GM19025 (cell line): ENCODE measurements around the gene ENO2.
A peak's percentile ranks its signal among the peaks of the same experiment; 100 is the strongest.
"Not testable (repeated sequence)": the region's sequence is repeated elsewhere in the genome, so short reads cannot be mapped to it uniquely, and the experiment has no call there.

Source experiments
- ATAC-seq: cut with Tn5 transposase; IDR thresholded peaks from one replicate; pipeline ENCODE4 v1.9.1; 2021; ENCODE audit warnings: mild to moderate bottlenecking, low read depth, moderate library complexity; ENCODE audit not compliant: unreplicated experiment

The ENO2 gene

DNA sequence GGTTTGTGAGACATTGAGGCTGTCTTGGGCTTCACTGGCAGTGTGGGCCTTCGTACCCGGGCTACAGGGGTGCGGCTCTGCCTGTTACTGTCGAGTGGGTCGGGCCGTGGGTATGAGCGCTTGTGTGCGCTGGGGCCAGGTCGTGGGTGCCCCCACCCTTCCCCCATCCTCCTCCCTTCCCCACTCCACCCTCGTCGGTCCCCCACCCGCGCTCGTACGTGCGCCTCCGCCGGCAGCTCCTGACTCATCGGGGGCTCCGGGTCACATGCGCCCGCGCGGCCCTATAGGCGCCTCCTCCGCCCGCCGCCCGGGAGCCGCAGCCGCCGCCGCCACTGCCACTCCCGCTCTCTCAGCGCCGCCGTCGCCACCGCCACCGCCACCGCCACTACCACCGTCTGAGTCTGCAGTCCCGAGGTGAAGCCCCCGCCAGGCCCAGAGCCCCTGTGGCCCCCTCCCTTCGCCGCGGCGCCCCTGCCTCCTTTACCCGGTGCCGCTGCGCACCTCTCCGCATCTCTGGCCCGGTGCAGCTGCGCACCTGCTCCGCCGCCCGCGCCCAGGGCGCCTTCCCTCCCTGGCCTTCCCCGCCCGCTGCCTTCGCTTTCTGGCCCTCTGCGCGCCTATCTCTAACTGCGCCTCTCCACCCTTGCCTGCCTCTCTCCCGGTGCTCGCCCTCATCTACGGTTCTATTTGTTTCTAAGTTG lies at the start of gene ENO2:
Gene ENO2, plus strand, starts transcription at position 335 of the 701 bp plus-strand sequence. CDS start 1,253 bp downstream, outside the sequence.
- ATAC-seq = peak; percentile 75

DNA sequence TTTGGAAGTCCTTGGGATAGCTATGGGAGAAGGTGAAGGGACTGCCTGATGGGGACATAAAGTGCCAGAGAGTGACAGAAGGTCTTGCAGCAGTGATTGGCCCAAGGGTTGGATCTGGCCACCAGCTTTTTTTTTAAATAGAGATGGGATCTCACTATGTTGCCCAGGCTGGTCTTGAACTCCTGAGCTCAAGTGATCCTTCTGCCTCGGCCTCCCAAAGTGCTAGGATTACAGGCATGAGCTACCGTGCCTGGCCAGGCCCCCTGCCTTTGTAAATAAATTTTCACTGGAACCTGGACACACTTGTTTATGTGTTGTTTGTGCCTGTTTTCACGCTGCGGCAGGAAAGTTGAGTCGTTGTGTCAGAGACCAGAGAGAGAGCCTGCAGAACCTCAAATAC lies 49.1 kb upstream of the ENO2 start:
- ATAC-seq = not testable (repeated sequence)

DNA sequence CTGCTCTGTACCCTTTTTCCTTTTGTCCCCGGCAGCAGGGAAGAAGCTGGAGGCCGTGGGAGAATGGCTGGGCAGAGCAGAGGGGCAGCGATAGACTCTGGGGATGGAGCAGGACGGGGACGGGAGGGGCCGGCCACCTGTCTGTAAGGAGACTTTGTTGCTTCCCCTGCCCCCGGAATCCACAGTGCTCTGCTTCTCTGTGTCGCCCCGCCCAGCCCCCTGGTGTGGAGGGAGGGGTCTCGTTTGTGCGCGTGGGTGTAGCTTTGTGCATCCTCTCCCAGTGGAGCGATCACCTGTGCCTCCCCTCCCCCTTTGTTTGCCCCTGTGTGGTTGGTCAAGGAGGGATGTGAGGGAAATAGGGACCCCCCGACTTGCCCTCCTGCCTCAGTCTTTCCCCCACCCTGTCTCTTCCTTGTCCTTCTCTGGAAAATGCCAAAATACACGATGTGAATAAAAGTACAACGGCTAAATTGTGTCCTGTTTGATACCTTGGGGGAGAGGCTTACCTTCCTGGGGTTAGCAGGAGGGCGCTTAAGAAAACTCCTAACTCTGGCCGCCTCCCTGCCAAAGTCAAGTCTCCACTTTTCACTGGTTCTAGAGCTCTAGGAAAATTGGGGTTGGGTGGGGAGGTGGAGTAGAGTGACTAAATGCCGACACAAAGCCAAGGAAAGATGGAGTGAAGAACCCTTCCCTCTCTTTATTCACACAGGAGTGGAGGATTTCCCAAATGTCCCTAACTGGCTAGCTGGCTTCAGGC lies 48.0 kb upstream of the ENO2 start:
- no peak for ATAC-seq

DNA sequence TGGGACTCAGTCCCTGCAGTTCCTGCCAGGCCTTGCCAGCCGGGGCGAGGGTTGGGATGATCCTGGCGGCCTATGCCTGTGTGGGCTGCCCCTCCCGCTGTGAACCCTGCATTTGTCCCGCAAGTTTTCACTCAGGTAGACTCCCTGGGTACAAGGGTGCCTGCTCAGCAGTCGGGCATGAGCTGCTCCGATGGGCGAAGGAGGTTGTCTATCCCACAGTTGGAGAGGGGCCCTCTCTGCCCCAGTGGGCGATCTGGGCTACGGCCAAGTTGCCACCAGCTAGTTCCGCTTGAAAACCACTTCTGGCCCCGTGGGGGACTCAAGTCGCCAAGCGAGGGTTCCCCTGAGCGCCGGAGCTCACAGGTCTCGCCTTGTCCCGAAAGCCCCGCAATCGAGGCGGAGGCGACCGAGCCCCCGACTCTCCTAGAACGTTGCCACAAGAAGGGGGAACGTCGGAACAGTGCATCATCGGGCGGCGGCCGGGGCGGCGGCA lies 47.4 kb upstream of the ENO2 start:
- peak; percentile 8 for ATAC-seq

DNA sequence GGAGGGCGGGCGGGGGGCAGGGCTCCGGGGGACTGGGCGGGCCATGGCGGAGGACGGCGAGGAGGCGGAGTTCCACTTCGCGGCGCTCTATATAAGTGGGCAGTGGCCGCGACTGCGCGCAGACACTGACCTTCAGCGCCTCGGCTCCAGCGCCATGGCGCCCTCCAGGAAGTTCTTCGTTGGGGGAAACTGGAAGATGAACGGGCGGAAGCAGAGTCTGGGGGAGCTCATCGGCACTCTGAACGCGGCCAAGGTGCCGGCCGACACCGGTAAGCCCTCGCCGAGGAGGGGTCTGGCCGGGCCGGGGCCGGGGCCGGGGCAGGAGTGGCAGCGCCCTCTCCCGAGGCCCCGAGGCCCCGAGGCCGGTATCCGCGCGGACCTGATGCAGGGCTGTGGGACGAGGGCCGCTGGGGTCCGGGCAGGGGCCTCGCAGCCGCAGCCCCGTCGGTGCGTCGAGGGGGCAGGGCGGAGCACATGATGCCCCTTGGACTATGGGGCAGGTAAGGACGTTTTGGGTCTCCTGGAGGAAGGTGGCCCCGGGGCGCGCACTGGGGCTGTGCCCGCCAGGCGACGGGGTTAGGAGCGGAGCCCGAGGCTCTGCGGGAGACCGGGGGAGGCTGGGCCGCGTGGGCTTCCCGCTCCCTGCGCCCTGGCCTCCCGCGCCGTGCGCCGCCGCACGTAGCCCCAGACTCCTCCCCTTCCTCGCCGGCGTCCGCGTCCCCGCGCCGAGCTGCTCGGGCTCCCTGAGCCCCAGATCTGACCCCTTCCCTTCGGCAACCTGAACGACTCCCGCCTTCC lies 46.8 kb upstream of the ENO2 start, which contains the start of gene TPI1:
Gene TPI1, plus strand, starts transcription at position 119 of the 798 bp plus-strand sequence. Its CDS starts 36 bp downstream, at position 155.
- peak; percentile 51 for ATAC-seq

DNA sequence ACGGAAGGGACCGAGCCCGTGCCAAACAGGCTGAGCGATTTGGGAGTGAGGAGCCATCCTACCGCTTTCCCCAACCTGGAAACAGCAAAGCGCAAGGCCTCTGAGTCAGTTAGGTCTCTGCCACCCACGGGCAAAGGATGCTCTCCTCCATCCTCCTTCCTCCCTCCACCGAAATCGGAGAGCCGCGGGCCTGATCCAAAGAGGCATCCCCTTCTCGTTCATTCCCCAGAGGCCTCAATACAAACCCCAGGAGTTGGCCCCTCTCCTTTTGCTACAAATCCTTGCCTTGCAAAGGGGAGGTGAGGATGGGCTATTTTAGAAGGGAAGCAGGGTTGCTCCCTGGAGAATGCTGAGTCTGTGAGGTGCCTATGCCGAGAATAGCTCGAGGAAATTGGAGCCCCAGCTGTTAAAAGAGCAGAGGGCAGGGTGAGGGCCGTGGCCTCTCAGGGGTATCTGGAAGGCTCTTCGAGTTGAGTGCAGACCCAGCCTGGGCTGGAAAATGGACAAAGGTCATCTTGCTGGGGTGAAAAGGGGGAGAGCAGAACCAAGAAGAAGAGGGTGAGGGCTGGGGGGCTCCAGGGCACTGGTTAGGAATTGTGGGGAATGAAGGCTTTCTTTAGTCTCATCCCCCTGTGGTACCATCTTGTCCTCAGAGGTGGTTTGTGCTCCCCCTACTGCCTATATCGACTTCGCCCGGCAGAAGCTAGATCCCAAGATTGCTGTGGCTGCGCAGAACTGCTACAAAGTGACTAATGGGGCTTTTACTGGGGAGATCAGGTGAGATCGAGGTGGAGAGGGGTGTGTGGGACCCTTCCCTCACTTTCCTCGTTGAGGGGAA lies 46.0 kb upstream of the ENO2 start:
- no peak for ATAC-seq

DNA sequence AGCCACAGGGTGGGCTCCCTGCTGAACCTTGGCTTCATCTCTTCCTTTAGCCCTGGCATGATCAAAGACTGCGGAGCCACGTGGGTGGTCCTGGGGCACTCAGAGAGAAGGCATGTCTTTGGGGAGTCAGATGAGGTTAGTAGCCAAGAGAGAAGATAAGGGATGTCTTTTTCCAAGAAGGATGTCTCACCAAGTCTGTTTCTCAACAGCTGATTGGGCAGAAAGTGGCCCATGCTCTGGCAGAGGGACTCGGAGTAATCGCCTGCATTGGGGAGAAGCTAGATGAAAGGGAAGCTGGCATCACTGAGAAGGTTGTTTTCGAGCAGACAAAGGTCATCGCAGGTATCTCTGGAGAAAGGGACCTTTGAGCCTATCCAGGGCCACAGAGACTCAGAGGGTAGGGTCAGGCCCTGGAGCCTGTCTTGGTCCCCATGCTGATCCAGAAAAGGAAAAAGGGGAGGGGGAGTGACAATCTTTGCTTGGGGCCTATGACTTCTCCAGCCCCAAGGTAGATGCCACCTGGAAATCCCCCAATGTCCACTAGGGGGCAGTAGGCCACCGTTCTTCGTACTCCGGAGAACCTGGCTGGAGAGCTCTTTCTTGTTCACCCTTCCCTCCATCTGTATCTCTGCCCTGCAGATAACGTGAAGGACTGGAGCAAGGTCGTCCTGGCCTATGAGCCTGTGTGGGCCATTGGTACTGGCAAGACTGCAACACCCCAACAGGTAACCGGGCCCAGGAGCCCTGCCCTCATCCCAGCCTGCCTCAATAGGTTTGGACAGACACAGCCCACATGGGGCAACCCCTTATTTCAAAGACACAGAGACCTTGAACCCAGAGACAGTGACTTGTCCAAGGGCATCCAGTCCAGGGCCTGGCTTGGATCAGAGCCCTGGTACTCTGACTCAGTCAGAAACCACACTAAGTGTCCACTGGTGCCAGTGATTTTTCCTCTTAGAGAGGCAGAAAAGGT lies 45.0 kb upstream of the ENO2 start:
- ATAC-seq = no peak

DNA sequence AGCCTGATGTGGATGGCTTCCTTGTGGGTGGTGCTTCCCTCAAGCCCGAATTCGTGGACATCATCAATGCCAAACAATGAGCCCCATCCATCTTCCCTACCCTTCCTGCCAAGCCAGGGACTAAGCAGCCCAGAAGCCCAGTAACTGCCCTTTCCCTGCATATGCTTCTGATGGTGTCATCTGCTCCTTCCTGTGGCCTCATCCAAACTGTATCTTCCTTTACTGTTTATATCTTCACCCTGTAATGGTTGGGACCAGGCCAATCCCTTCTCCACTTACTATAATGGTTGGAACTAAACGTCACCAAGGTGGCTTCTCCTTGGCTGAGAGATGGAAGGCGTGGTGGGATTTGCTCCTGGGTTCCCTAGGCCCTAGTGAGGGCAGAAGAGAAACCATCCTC lies 44.1 kb upstream of the ENO2 start:
- not testable (repeated sequence) for ATAC-seq

DNA sequence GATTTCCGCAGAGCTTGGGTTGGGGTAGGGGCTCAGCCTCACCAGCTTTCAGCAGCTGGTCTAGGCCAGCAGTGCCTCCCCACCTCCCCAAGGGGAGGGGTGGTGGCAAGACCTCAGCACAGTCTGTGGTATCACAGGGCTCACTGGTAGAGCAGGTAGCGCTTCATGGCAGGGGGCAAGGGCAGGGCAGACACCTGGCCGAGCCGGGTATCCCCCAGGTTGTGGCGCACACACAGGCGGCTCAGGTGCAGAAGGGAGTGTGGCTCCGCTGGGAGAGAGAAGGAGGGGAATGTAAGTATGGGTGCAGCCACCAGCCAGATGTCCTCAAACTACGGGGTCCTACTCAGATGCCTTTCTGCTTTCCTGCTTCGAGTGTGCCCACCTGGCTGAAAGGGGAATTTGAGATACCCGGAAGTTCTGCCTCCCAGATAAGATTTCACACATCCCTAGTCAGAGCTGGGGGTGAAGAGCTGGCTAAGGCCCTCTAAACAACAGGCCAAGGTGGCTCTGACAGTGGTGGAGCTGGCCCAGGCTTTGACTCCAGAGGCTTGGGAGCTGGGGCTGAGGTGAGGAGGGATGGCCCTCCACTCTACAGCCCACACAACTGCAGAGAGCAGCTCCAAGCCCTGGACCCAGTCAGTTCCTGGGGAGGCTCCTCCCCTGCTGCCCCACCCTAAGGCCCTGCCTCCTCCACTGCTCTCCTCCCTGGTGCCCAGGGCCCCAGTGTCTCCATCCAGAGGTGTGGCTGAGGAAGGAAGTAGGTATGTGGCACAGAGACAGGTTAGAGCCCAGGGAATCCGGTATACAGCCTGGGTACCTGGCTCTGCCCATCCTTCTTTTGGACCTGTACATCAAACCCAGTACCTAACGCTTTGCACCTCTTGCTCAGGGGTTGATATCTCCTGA lies 43.1 kb upstream of the ENO2 start:
- no peak for ATAC-seq

DNA sequence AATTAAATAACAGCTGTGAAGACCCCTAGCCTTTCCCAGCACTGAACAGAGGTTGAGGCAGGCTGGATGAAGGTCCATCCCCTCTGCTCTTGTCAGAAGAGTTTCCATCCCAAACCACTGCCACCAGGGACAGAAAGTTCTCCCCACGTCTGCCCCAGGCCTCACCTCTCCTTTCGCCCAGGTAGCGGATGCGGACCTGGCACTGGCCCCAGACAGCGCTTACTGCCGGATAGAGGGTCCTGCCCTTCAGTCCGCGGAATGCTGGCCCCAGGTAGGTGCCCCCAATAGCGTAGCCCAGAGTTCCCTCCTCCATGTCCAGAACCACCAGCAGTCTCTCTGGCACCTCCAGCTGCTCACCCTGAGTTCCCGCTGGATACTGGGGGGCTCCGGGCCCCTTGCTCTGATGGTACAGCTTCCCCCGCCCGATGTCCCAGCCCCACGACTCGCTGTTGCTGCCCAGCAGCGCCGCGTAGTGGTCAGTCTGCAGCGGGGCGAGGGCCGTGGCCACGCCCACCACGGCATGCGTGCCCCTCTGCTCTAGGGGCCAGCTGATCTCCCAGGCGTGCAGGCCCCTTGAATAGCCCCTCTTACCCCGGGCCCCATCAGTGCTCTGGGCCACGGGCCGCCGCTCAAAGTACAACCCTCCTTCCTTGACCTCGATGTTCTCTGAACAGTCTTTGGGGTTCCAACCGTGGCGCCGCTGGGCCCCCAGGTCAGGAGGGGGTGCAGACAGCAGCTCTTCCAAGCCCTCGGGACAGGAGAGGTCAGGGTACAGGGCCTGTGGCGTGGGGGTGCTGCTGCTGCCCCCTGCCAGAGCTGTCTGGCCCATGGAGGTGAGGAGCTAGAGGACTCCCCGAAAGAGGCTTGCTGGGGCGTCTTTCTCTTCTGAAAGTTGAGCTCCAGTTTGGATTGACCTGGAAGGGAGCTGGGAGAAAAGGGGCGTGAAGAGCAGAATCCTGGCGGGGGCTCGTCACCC lies 42.0 kb upstream of the ENO2 start:
- ATAC-seq = peak; percentile 21

DNA sequence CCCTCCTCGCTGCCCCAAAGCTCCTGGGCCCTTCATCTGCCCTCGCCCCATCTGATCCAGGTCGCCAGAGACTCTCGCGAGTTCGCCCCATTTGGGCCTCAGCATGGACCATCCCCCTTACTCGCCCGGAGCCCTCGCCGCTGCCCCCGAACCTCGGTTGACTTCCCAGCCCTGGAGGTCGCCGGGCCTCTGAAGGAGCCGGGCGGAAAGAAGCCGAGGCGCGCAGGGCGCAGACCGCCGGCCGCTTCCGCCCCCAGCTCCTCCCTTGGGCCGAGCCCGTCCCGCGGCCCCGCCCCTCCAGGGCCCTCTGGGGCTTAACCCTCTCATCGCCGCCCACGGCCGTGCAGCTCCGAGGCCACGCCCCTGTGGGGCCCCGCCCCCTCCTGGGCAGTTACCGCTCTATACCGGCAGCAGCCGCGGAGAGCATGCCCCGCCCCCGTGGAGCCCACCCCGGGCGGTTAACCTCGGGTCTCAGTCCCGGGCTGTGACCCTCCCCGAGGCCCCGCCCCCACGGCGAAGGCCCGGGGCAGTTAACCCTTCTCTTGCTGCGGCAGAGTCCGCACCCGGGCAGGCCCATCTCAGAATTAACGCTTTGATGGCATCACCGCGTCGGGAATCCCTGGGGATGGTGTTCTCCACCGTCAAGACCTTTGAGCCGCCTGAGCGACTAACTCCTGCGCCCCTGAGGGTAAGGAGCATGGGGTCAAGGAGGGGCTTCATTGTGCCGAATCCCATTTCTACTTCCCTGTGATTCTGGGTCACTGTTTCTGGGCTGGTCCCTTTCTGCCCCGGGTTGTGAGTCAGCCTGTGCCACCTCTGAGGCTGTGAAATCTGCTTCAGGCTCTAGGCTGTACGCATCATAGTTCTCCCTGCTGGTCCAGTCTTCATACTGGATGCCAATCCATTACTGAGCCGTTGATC lies 41.0 kb upstream of the ENO2 start, which contains the start of gene SPSB2:
Gene SPSB2, minus strand, starts transcription at position 210 of the 921 bp plus-strand sequence. CDS start 402 bp downstream, outside the sequence.
- ATAC-seq = peak; percentile 70

DNA sequence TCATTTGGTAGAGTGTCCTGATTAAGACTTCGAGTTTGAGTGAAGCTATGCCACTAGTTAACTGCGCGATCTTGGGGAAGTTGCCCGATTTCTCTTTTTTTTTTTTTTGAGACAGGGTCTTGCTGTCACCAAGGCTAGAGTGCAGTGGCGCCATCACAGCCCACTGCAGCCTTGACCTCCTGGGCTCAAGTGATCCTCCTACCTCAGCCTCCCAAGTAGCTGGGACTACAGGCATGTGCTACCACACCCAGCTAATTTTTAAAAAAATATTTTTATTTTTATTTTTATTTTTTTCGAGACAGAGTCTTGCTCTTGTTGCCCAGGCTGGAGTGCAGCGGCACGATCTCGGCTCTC lies 40.4 kb upstream of the ENO2 start:
- not testable (repeated sequence) for ATAC-seq

DNA sequence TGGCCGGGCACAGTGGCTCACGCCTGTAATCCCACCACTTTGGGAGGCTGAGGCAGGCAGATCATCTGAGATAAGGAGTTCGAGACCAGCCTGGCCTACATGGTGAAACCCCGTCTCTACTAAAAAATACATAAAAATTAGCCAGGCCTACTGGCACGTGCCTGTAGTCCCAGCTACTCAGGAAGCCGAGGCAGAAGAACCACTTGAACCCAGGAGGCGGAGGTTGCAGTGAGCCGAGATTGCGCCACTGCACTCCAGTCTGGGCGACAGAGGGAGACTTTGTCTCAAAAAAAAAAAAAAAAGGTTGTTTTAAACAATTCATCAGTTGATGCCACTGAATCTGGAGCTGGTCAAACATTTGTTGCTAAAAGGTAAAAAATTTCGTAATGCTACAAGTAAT lies 34.6 kb upstream of the ENO2 start:
- not testable (repeated sequence) for ATAC-seq

DNA sequence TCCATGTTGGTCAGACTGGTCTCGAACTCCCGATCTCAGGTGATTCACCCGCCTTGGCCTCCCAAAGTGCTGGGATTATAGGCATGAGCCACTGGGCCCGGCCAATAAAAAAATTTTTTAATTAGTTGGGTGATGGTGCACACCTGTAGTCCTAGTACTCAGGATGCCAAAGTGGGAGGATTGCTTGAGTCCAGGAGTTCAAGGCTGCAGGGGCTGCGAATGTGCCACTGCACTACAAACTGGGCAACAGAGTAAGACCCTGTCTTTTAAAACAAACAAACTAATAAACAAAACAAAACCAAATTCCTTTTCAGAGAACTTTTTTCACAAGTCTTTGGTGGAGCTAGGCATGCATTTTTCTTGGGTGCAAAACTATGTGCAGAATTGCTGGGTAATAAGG lies 31.1 kb upstream of the ENO2 start:
- ATAC-seq = no peak

DNA sequence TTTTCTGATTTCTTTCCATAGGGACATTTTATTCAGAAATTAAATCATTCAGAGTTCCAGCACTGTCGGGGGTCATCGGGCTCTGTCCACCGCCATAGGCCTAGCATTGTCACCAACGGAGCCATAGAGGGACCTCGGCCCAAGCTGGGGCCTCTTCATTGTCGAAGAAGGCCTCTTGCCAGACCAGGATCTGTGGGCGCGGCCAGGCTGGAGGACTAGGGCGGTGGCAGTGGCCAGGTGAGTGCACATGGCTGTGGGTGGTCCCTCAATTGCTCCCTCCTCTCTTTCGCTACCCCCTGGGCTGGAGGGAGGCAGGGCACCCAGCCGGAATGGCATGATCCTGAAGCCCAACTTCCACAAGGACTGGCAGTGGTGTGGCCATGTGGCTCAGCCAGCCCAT lies 30.7 kb upstream of the ENO2 start:
- no peak for ATAC-seq

DNA sequence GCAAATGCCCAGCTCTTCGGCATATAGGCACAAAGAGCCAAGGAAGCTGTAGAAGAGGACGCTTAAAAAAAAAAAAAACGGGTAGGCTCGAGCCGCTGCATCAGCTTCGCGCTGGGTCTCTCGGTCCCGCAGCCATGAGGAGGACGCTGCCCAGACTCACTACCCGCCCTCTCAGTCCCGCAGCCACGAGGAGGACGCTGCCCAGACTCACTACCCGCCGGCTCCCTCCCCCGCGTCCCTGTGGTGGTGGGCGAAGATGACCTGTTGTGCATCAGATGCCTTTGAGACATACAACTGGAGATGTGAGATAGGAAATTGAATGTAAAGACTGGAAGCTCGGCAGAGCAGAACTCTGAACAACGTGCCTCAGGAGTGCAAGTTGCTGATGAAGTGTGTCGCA lies 29.8 kb upstream of the ENO2 start:
- no peak for ATAC-seq
